Body of pancreas (tissue), 4 donors: Measurements from ENCODE around the gene MYO16.

Source experiments
- CTCF ChIP-seq, 7 experiments: fragments of 450-650 bp in 4 of 7; fragments of 200-600 bp in 3 of 7; sonication (generic) in 3 of 7; IDR thresholded peaks; one replicate each; pipeline ENCODE4 v1.5.1; 2016 to 2019; ENCODE audit warnings: antibody characterized with exemption in 7 of 7
- POLR2A ChIP-seq, 3 donors: fragments of 450-650 bp; IDR thresholded peaks; one replicate each; pipeline ENCODE4 v1.6.1; 2016; ENCODE audit warnings: antibody characterized with exemption in 3 of 3, mild to moderate bottlenecking in 2 of 3

GRCh38 chr13:109111141-109111540, 481.7 kb downstream of the MYO16 start:
- TF ChIP-seq CTCF (IDR thresholded peaks at IDR 0.05) (no peak), POLR2A (IDR thresholded peaks at IDR 0.05) (no peak)
